Measurements from ENCODE around the gene NMU. TPM values are rescaled to one million over a fixed set of nuclear protein-coding genes. Genes with fewer than 3 reads are reported as not detected.

NMU gene
- total RNA-seq, 2 donors from 2014 or later: not detected

DNA sequence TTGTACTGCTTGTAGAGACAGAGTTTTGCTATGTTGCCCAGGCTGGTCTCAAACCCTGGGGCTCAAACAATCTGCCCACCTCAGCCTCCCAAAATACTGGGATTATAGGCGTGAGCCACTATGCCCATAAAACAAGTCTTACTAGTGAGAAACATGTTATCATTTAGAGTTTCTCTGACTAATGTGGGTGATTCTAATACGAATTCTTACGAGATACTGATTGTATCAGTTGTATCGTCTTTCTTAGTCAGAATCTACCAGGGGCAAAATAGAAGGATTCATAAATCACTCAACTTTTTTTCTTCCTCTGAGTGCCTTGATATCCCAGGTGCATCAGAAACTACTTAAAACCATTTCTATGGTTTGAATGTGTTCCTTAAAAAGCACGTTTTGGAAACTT lies 14.4 kb upstream of the NMU start:
- intact Hi-C loops (cut with DNase I): no loop called here
- Histone ChIP-seq H3K4me3 (no peak overlapping the region), H3K36me3 (replicated peaks in 1 of 2; ENCODE audit: insufficient read depth in 1 of 2, low read depth in 2 of 2) (no peaks in the 10 kb centered on the region), H3K4me1 (no peaks in the 10 kb centered on the region), H3K27ac (no peak overlapping the region), H3K27me3 (no peaks in the 10 kb centered on the region), H3K9me3 (no peaks in the 10 kb centered on the region)
- 52 to 58% methylated on average over 5 of the region's 5 CpGs for WGBS, 2 donors
- DNase-seq (no peak), ATAC-seq (no peak)
- no peak for TF ChIP-seq POLR2A (IDR thresholded peaks at IDR 0.05)
- no peak for TF ChIP-seq CTCF (IDR thresholded peaks at IDR 0.05)

DNA sequence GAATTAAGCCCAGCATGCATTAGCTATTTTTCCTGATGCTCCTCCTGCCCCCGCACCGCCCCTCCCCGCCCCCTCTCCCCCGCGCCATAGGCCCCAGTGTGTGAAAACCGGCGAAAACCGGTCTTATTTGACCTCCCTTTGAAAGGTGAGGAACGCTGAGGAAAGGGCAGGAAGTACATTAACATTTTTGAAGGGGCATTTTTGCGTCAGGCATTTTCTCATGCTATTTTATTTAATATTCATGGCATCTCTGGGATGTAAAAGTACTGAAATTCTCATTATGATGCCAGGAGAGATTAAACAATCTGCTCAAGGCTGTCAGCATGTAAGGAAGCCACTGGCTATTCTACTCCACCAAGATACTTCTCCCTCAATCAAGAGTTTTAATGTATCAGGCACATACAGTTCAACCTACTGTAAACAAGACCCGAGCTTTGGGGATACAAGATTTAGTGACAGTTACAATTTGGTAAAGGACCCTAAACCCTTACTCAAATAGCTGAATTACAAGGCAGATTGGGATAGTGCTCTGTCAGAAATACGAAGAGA lies 1.2 kb upstream of the NMU start:
- intact Hi-C loops (cut with DNase I): no loop called here
- peaks cover 0 to 12% of the 10 kb centered on the region in 2 donors for H3K27me3 ChIP-seq

GRCh38 chr4:55636656-55636999 lies 530 bp upstream of the NMU start:
- TF ChIP-seq POLR2A (IDR thresholded peaks at IDR 0.05): no peak
- TF ChIP-seq CTCF (IDR thresholded peaks at IDR 0.05): no peak
- Histone ChIP-seq H3K36me3 (replicated peaks in 1 of 2; ENCODE audit: insufficient read depth in 1 of 2, low read depth in 2 of 2) (no peaks in the 10 kb centered on the region), H3K4me3 (no peak overlapping the region), H3K4me1 (peaks cover 14% of the 10 kb centered on the region), H3K27me3 (peaks cover 0 to 12% of the 10 kb centered on the region in 2 donors), H3K27ac (no peak overlapping the region), H3K9me3 (no peaks in the 10 kb centered on the region)
- DNase-seq: no peak
- 5 to 10% methylated on average over 7 of the region's 7 CpGs for WGBS, 2 donors
- intact Hi-C loops (cut with DNase I): no loop called here
- ATAC-seq: no peak

More for the DNA sequence above, 1.2 kb upstream of the NMU start:
- Histone ChIP-seq H3K36me3 (replicated peaks in 1 of 2; ENCODE audit: insufficient read depth in 1 of 2, low read depth in 2 of 2) (no peaks in the 10 kb centered on the region), H3K4me3 (no peak overlapping the region), H3K4me1 (peaks cover 14% of the 10 kb centered on the region), H3K27ac (no peak overlapping the region), H3K9me3 (no peaks in the 10 kb centered on the region)
- DNase-seq (no peak), ATAC-seq (no peak)
- 10 to 14% methylated on average over 11 to 12 of the region's 12 CpGs for WGBS, 2 donors
- no peak for TF ChIP-seq CTCF (IDR thresholded peaks at IDR 0.05)
- no peak for TF ChIP-seq POLR2A (IDR thresholded peaks at IDR 0.05)

GRCh38 chr4:55635282-55635681 lies 816 bp downstream of the NMU start:
- 1 to 4% methylated on average over 11 of the region's 11 CpGs for WGBS, 2 donors
- H3K27ac ChIP-seq: no peak overlapping the region
- no peak for ATAC-seq
- H3K4me3 ChIP-seq: no peak overlapping the region
- intact Hi-C loops (cut with DNase I): no loop called here
- DNase-seq: no peak
- H3K9me3 ChIP-seq: no peaks in the 10 kb centered on the region
- no peaks in the 10 kb centered on the region for H3K36me3 ChIP-seq (replicated peaks in 1 of 2; ENCODE audit: insufficient read depth in 1 of 2, low read depth in 2 of 2)
- no peak for TF ChIP-seq CTCF (IDR thresholded peaks at IDR 0.05)
- TF ChIP-seq POLR2A (IDR thresholded peaks at IDR 0.05): no peak
- peaks cover 14% of the 10 kb centered on the region for H3K4me1 ChIP-seq
- peaks cover 0 to 12% of the 10 kb centered on the region in 2 donors for H3K27me3 ChIP-seq

- Histone ChIP-seq H3K4me1 (peaks cover 14% of the 10 kb centered on the region), H3K9me3 (no peaks in the 10 kb centered on the region), H3K27ac (no peak overlapping the region), H3K36me3 (replicated peaks in 1 of 2; ENCODE audit: insufficient read depth in 1 of 2, low read depth in 2 of 2) (no peaks in the 10 kb centered on the region), H3K27me3 (peaks cover 0 to 12% of the 10 kb centered on the region in 2 donors), H3K4me3 (no peak overlapping the region)
- intact Hi-C loops (cut with DNase I): no loop called here
- ATAC-seq (no peak), DNase-seq (no peak)
- 17 to 18% methylated on average over 3 of the region's 3 CpGs for WGBS, 2 donors
- TF ChIP-seq POLR2A (IDR thresholded peaks at IDR 0.05) (no peak), CTCF (IDR thresholded peaks at IDR 0.05) (no peak)
Measured at GRCh38 chr4:55634417-55635128, 1.5 kb downstream of the NMU start.
